Neural cell (in vitro differentiated cells): ENCODE data around the gene NINL.

ENCODE experiments used
- CTCF ChIP-seq: fragments of 450-650 bp; IDR thresholded peaks from 2 replicates; pipeline ENCODE4 v1.5.1; 2014; ENCODE audit warnings: antibody characterized with exemption, mild to moderate bottlenecking, moderate library complexity; ENCODE audit not compliant: poor library complexity, severe bottlenecking
- EP300 ChIP-seq: fragments of 450-650 bp; conservative IDR thresholded peaks from 2 replicates; pipeline ENCODE4 v1.6.1; 2014; ENCODE audit warnings: antibody characterized with exemption, mild to moderate bottlenecking, moderate library complexity; ENCODE audit not compliant: poor library complexity, severe bottlenecking
- EZH2 ChIP-seq: fragments of 200-600, 300-800 bp; shearing (Covaris generic), sonication (generic); IDR thresholded peaks from 2 replicates; pipeline ENCODE4 v1.6.1; 2014; ENCODE audit warnings: antibody characterized with exemption, low read length, borderline replicate concordance, mild to moderate bottlenecking; ENCODE audit not compliant: insufficient read depth, poor library complexity, severe bottlenecking
- MXI1 ChIP-seq: fragments of 450-650 bp; conservative IDR thresholded peaks from 2 replicates; pipeline ENCODE4 v1.6.1; 2014; ENCODE audit warnings: antibody characterized with exemption, mild to moderate bottlenecking; ENCODE audit not compliant: poor library complexity, severe bottlenecking
- POLR2AphosphoS5 ChIP-seq: IDR thresholded peaks from 2 replicates; pipeline ENCODE4 v1.6.1; 2012
- RAD21 ChIP-seq: fragments of 450-650 bp; conservative IDR thresholded peaks from 2 replicates; pipeline ENCODE4 v1.6.1; 2014; ENCODE audit warnings: antibody characterized with exemption, mild to moderate bottlenecking, moderate library complexity
- SMC3 ChIP-seq: fragments of 450-650 bp; conservative IDR thresholded peaks from 2 replicates; pipeline ENCODE4 v1.6.1; 2014; ENCODE audit warnings: antibody characterized with exemption, mild to moderate bottlenecking, moderate library complexity; ENCODE audit not compliant: poor library complexity
- TAF1 ChIP-seq: IDR thresholded peaks from 2 replicates; pipeline ENCODE4 v1.6.1; 2012; ENCODE audit warnings: low read depth

- TF ChIP-seq SMC3 (no peak), CTCF (no peak), POLR2AphosphoS5 (no peak), TAF1 (no peak), EZH2 (no peak), EP300 (no peak), RAD21 (no peak), MXI1 (no peak)
These were observed 99.0 kb downstream of the NINL start for GRCh38 chr20:25486377-25486776.
